Left kidney (tissue), 2 donors: Measurements from ENCODE around the gene MACC1. TPM values are rescaled to one million over a fixed set of nuclear protein-coding genes. Genes with fewer than 3 reads are reported as not detected.
A peak's percentile ranks its signal among the peaks of the same experiment; 100 is the strongest.

Source experiments
- DNase-seq: peaks from one replicate; pipeline ENCODE4 v3.0.0-alpha.2; 2013
- polyA plus RNA-seq: library from polyadenylated mRNA; unstranded; fragments of 120-200 nt; gene quantifications from one replicate; pipeline ENCODE4 v1.2.1, GENCODE V29; 2013; ENCODE audit not compliant: insufficient read length

MACC1 gene
- polyA plus RNA-seq, 1 donor: 10.8 TPM

DNA sequence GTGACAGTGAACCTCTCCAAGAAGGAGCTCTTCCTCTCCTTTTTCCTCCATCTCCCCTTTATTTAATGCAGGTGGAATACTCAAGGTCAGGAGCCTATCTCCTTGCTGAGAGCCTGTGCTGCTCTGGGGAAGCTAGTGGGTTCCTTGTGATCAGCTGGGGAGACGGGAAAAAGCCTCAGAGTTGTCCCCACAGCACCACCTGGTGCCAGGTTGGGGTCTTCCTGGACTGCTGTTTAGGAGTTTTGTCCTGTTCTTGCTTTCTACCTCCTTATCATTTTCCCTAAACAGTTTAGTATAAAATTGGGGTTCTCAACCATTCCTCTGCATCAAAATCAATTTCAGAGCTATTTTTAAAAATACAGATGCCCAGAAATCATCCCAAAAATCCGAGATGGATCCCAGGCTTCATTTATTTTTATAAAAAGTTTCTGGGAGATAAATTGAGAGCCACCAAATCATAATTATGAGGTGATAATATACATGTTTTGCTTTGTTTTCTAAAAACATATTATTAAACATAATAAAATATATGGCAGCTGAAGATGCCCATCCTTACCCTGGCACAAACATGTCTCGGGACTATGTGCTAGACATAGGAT is 44.3 kb downstream of the MACC1 start:
- DNase-seq: peak; percentile 41

DNA sequence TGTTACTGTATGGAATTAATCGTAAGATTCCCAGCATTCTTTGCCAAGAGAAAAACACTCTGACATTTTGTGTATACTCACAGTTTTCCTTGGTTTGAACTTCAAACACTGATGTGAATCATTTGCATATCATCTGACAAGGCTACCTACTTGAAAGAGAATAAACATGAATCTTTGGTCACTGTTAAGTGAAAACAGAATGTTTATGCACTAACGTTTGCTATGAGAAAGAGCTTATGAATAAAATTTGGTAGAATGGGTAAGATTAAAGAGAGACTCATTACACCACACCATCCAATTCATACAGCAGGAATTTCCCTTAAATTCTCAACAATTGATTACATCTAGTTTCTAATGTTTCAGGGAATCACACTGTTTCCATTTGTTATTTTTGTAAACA is 46.6 kb downstream of the MACC1 start:
- no peak for DNase-seq

DNA sequence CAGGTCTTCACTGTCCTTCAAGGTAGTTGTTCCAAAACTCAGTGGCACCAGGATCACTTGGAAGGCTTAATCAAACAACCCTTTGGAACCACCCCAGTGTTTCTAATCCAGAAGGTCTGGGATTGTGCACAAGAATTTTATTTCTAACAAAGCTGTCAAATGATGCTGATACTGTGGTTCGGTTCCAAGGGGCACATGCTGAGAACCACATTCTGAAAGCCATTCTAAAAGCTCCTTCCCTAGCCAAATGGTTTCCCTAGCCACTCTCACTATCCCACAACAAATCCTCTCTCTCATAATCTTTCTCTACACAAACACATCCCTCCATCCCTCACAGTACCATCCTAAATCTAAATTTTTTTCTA is 52.1 kb downstream of the MACC1 start:
- no peak for DNase-seq

DNA sequence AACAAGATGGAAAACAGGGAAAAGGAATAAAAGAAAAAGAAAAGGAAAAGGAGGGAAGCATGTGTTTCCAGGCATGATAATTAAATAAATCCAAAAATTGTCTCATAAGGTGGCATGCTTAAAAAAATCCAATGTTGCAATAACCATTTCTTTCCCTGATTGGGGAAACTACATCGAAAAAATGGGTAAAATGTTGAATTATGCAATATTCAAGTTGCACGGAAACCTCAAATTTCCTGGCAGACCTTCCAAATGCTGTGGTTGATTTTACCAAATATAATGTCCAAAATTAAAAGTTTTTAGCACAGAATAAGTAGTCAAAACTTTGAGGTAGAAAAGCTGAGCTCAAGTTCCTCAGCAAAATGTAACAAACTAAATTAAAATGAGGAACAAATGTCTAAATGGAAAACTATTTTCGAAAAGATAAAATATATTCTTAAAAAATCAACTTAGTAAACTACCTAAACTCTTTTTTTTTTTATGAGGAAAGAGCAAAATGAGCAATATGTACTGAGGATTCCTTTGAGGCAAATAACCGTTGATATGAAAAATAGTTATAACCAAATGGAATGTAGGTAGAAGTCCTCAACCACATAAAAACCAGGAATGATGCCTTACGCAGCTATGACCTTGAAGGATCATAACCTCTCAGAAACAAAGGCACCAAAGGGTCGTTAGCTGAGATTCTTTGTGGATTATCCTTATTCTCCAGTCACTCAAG is 52.6 kb downstream of the MACC1 start:
- no peak for DNase-seq

DNA sequence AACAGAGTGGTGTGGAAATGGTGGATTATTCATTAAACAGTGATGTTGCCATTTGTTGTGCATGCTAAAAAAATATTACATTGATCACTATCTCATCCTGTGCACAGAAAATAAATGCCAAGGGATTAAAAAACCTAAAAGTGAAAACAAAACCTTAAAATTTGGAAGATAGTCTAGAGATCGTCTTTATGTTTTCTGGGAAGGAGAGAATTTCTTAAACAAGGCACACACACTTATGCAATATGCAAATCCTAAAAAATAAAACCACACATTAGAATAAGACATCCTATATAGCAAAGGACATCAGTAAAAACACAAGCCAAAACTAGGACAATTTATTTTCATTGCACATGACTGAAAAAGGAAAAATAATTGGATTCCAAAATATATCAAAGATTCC is 54.5 kb downstream of the MACC1 start:
- no peak for DNase-seq

DNA sequence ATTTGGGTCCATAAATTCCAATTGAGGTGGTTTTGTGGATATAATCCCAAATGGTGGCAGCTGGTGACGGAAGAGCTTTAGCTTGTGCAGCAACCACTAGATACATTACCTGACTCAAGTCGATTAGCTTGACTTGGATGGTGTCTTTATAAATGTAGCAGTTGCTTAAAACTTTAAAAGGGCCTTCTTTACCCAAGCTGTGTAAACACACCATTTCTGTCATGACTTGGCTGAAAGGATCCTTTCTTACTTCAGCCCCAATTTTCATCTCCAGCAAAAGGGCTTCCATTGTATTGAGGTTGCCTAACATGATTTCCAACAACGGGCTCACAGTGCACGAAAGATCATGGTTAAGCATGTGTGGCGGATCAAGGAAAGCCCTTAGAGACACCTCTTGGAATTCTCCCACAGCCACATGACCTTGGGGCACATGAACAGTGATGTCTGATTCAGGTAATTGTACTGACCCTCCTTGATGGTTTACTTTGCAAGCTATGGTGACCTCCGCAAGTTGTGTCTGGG is 57.9 kb downstream of the MACC1 start:
- no peak for DNase-seq

DNA sequence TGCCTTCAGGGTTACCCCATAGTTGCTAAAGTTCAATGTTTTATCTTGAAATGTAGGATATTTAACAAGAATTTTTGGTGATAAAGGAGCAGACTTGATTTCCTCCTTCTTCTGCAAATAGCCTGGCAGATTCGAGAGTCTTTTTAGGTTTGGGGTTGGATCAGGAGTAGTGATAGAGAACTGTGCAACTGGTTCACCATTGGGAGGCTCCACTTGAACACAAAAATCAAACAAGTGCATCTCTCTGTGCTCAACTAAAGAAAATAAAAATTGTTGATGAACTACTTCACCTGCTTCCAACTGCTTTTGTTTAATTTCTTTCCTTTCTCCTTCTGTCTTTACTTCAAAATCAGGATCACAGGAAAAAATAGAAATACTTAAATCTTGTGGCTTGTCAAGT is 58.5 kb downstream of the MACC1 start:
- DNase-seq: no peak

DNA sequence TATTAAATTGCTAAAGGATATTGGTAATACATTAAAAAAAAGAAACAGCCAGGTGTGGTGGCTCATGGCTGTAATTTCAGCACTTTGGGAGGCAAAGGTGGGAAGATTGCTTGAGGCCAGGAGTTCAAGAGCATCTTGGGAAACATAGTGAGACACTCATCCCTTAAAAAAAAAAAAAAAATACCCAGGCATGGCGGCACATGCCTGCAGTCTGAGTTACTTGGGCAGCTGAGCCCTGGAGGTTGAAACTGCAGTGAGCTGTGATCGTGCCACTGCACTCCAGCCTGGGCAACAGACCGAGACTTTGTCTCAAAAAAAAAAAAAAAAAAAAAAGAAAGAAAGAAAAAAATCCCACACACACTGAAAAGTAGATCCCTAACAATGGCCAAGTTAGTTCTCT is 59.7 kb downstream of the MACC1 start:
- DNase-seq: no peak

DNA sequence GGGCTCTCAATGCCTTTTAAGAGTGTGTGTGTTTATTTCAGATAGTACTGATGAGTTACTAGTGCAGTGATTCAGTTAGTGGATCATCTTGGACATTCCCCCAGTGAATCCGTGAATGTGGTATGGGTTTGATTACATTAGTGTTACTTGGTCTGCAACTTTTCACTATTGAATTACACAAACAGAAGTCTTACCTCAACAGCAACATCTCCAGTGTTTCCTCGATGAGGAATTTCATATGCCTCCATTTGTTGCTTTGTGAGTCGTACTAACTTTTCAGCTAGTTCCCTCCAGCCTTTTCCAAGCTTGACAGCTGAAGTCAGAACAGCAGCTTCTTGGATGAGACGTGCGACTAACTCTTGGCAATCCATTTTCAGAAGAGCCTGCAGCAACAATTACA is 63.2 kb downstream of the MACC1 start:
- DNase-seq: no peak

DNA sequence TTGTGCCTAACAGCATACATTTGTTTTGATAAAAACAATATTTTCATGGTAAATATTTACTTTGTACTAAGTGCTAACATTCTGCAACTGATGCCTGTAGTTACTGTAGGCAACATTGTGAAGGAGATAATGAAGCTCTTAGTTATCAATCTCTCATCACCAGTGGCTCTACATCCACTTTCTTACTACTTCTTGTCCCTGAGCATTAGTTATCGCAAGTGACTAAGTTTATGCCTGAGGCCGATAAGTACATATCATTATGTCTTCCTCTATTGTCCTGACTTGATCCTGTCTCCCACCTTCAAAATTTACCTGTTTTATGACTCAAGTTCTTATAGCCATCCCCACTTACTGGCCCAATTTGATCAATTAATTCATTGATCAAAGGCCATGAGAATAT is 63.6 kb downstream of the MACC1 start:
- no peak for DNase-seq

DNA sequence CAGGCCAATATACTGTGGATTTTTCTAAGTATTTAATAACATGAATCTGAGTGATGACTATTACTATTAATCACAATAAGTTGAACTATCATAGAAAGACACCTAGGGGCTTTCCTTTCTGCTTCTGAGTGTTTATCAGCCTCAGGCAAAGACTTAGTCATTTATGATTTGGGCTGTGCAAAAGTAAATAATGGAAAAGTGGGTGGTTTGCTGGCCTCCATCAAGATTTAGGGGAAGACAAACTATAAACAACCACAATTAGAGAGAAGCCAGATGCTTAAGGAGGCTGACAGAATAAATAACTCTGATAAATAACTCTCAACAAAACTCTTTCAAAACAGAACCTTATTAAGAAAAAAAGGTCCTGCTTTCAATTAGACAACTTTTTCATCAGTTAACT is 64.7 kb downstream of the MACC1 start:
- no peak for DNase-seq

DNA sequence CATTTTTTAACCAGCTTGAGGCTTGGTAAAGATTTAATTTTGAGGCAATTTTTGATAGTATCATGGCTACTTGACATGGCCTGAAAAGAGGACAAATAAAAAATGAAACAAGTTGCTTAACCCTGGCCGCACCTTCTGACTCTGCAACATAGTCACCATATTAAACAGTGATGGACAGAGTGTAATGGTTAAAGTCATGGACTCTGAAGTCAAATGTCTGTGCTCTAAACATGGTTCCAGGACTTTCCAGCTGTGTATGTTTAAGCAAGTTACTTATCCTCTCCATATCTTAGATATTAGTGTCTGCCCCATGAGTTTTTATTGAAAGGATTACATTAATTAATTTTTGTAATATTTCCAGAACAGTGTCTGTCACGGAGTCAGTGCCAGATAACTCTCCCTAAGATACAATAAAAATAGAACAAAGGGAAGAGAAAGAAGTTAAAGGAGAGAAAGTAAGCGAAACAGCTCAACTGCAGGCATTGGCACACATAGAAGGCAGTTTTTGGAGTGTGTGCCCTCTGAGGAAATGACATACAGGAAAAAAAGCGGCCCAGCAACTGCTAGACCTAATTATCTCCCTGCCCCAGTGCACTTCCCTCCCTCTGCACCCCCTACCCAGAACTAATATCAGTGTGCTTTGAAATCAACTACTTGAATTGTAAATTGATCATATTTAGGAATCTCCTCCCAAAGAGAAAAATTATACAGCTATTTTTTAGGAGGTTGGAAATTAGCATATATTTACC is 65.3 kb downstream of the MACC1 start:
- no peak for DNase-seq

DNA sequence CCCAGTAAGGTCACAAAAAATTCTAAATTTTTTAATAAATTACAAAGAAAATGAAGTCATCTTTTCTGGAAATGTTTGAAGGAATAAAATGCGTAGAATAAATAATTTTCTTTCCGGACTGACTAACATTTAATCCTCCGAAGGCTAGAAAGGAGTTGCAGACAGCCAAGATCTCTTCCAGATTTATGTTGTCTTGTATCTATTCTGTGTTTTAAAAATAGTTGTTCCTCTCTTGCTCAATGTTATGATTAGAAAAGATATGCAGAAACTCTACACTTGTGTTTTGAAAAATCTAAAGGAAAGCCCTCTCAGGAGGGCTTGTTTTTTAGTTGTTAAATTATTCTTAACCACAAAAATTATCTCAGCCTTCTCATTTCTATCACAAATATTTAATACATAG is 70.7 kb downstream of the MACC1 start:
- DNase-seq: no peak

DNA sequence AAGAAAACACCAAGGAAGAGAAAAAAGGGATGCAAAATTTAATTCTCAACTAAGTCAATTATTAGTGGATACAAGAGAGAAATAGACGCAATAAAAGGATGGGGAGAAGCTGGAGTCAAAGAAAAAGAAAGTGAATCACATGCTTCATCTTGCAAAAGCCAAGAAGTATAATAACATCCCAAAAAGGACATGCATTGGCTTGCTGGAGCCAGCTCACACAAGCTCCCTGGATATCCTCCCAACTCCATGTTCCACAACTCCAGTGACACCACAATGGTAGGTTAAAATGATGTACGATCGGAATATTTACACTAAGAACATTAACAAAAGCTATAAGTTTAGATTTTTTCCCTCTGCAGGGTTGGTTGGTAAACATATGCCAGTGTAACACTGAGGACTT is 72.4 kb downstream of the MACC1 start:
- DNase-seq: no peak

DNA sequence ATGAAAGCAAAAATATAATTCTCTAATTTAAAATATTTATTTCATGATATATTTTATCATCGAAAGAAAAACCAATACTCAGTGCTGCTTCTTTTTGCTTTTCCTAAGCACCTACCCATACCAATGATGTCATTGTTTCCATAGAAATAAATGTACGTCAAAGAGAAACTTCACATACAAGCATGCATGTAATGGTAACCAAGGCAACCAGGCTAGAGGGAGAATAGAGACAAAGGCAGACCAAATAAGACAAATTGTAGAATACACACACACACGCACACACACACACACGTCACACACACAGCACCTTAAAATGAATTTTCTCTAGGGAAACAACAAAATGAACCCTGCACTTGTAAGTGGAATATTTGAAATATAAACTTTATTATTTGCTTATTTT is 75.5 kb downstream of the MACC1 start:
- no peak for DNase-seq

DNA sequence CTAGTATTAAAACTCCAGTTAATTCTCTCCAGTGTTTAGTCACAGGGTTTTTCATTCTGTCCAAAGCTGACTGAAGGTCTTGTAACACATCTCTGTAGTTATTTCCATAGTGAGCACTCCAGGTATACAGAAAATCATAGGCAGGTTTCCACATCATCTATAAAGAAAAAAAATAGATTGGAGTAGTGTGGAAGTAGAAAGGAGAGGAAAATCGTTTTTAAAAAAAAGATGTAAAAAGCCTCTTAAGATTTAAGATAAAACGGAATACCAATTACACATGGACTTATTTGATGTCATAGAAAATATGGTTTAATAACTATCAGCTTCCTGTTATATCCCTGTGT is 76.2 kb downstream of the MACC1 start:
- no peak for DNase-seq

DNA sequence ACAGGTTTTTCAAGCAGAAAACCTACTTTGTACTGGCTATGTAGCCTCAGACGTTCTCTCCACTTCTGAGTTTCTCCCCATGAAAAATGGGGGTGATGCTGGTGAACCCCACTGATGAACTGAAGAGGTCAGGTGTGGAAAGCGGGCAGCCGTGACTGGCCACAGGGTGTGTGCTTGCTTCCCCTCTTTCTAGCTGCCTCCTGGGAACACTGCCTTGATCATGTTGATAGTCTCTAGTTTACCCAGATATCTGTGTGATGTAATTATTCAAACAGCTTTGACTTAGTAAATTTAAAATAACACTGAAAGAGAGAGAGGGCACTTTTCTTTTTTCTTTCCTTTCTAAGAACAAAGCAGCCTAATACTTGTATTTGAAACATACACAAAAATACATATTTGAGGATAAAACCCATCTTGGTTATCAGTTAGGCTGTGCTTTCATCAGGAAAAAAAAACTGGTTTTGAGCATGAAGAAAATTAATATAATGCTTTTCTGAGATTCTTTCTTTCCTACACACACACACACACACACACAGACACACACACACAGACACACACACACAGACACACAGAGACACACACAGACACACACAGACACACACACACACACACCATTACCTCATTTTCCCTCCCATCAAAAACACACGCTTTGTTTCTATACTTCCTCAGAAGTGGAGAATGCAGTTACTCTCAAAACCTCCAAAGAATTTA is 76.7 kb downstream of the MACC1 start:
- no peak for DNase-seq

DNA sequence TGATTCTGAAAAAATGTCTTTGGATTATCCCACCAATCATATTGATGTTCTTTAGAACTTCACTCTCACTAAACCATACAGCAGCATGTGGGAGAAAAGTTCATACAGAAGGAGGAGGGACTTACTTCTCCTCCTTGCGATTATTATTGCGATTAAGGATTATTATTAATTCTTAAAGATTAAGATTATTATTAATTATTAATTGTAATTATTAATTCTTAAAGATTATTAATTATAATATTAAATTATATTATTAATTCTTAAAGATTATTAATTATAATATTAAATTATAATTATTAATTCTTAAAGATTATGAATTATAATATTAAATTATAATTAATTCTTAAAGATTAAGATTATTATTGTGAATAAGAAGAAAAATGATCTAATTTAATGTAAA is 80.5 kb downstream of the MACC1 start:
- DNase-seq: no peak

DNA sequence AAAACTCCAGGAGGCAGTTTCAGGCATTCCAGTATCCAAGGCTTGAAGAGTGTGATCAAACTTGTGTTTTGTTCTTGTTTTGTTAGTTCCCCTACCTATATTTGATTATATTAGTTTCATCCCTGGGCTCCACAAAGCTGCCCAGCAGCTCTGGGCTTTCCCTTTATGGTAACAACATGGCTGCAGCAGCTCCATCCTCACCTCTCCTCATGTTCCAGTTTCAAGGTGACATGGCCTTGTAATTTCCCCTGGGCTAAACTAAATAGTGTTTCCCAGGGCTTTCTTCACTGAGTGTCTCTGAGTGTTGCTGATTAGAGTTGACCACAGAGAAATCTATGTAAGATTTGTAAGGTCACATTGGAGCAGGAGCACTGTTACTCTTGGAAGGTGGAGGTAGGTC is 83.4 kb downstream of the MACC1 start:
- no peak for DNase-seq

DNA sequence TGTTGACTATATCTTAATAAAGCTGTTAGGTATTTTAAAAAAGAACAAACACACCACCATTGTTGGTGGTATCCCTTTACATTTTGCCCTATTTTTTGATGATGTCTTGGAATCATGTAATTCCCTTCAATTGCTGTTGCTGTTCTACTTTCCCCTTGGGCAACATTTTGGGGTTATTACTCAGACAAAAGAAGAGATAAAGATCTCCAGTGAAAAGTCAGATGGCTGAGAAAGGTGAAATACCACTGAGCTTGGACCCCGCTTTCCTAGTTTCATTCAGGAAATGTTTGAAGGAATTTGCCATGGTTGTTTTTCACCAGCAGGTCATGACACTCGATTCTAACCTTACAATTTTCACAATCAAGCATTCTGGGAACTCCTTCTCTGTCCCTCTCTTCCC is 84.6 kb downstream of the MACC1 start:
- no peak for DNase-seq

DNA sequence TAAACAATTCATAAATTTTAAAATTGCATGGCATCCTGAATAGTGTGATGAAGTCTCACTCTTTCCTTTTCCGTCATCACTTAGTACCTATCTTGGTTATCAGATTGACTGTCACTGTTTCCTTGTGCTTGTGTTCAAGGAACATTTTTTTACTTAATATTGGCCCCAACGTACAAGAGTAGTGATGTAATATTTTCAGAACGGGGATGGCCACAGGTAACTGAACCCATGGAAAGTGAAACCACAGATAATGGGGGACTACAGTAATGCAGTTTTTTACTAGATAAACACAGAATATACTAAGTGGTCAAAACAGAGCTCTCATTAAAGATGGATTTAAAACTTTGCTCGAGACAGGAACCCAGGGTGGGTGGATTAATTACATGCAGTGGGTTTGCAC is 85.4 kb downstream of the MACC1 start:
- DNase-seq: no peak

DNA sequence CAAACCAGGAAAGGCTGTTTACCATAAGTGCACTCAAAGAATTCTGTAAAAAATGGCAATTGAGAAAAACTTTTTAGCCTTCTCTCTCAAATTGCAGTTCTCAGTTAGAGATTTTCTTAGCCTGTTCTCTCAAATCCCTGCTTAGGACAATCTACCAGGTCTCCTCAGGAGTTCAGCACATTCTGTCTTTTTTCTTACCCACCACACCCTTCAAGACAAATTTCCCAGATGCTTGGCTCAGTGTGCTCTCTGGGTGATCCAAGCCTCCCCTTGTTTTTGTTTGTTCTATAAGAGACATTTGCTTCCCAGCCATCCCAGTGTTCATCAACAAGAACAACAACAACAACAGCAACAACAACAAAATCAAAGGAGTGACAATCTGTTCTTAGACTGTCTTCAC is 87.3 kb downstream of the MACC1 start:
- no peak for DNase-seq

DNA sequence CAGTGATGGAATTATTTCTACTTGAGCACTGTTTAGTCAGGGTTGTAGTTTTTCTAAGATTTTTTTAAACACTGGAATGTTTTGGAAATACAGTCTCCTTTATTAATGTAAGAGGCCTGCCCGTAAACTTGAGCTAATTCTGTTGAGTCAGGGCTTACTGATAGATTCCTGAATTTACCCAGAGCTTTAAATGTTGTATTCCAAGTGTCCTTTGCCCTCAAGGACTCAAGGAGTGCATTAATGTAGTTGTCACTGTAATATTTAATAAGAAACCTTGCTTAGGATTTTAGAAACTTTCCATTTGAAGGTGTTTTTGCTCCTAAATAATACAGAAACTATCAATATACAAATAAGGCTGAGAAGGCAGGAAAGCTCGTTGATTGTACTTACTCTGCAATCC is 89.2 kb downstream of the MACC1 start:
- no peak for DNase-seq
